ENCODE data around the gene BPTF.

DNA sequence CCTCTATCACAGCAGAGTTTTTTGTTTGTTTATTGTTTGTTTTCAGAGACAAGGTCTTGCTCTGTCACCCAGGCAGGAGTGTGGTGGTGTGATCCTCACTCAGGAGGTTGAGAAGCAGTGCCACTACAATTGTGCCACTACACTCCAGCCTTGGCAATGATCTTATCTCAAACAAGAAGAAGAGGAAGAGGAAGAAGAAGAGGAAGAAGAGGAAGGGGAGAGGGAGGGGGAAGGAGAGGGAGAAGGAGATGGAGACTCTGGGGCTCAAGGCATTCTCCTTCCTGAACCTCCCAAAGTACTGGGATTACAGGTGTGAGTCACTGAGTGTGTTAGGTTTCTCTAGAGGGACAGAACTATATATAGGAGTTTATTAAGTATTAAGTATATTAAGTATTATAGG lies 188.1 kb downstream of the BPTF start:
- TF ChIP-seq, protein P1, sequence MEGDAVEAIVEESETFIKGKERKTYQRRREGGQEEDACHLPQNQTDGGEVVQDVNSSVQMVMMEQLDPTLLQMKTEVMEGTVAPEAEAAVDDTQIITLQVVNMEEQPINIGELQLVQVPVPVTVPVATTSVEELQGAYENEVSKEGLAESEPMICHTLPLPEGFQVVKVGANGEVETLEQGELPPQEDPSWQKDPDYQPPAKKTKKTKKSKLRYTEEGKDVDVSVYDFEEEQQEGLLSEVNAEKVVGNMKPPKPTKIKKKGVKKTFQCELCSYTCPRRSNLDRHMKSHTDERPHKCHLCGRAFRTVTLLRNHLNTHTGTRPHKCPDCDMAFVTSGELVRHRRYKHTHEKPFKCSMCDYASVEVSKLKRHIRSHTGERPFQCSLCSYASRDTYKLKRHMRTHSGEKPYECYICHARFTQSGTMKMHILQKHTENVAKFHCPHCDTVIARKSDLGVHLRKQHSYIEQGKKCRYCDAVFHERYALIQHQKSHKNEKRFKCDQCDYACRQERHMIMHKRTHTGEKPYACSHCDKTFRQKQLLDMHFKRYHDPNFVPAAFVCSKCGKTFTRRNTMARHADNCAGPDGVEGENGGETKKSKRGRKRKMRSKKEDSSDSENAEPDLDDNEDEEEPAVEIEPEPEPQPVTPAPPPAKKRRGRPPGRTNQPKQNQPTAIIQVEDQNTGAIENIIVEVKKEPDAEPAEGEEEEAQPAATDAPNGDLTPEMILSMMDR (IDR thresholded peaks at IDR 0.05; ENCODE audit: borderline replicate concordance, extremely low read depth, low read length, poor library complexity, severe bottlenecking) = no peak
- TF ChIP-seq EZH2 (IDR thresholded peaks at IDR 0.05; ENCODE audit: borderline replicate concordance, low read depth, low read length, severe bottlenecking) = no peak
